ENCODE measurements around the gene BNIP5.
"Not testable (repeated sequence)": the region's sequence is repeated elsewhere in the genome, so short reads cannot be mapped to it uniquely, and the experiment has no call there.

Gene BNIP5

DNA sequence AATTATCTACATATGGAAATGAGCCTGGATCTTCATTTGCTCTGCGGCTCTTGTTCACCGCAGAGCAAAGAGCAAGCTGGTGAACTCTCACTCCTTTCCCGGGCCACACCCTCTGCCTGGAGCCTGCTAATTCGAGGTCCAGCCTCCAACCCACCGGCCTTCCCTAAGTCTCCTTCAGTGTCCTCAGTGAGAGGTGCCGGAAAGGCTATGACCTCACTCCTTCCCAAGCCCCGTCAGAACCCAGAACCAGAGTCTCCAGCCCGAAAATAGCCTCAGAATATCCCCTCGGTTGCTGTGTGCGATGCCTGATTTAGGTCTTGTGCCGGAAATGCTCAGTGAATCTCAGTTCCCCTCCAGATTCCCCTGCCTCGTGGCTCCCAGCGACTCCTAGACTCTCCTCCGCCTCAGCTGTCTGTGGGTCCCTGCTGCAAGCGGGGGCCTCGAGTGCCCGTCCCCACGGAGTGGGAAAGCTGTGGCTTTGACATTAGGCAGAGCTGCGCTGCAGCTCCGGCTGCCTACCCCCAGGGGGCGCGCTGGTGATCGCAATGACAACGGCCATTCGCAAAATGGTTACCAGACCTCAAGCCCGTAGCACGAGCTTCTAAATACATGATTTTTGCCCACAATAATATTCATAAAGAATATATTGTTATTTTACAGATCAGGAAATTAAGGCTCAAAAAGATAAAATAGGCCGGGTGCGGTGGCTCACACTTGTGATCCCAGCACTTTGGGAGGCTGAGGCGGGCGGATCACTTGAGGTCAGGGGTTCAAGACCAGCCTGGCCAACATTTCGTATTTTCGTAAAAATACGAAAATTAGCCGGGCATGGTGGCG is 4.1 kb upstream of the BNIP5 start:
- peaks cover 20% of the 10 kb centered on the region for H3K27me3 Mint-ChIP-seq
- no peak overlapping the region for H3K27ac Mint-ChIP-seq
- no peaks in the 10 kb centered on the region for H3K36me3 Mint-ChIP-seq (ENCODE audit: low read depth)
- H3K4me1 Mint-ChIP-seq (ENCODE audit: low read depth): peaks cover 14% of the 10 kb centered on the region
- H3K4me3 Mint-ChIP-seq: peak overlapping the region; percentile 43
- peak; percentile 84 for DNase-seq
- no peaks in the 10 kb centered on the region for H3K9me3 Mint-ChIP-seq

DNA sequence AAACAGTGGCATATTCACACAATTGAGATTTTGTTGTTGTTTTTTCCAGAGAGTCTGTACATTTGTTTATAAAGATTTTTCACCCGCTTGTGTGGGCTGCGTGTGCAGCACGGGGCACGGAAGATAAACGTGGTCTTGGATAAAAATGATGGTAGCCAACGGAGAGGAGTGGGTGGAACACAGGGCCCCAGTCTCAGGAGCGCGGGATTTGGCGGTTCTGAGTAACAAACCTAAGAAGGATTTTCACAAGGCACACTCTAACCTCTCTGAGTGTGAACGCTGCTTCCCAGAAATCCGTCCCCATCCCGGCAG is 3.6 kb upstream of the BNIP5 start:
- no peak overlapping the region for H3K27ac Mint-ChIP-seq
- H3K4me1 Mint-ChIP-seq (ENCODE audit: low read depth): peaks cover 14% of the 10 kb centered on the region
- H3K9me3 Mint-ChIP-seq: no peaks in the 10 kb centered on the region
- peaks cover 26% of the 10 kb centered on the region for H3K27me3 Mint-ChIP-seq
- DNase-seq: no peak
- H3K4me3 Mint-ChIP-seq: no peak overlapping the region
- no peaks in the 10 kb centered on the region for H3K36me3 Mint-ChIP-seq (ENCODE audit: low read depth)

DNA sequence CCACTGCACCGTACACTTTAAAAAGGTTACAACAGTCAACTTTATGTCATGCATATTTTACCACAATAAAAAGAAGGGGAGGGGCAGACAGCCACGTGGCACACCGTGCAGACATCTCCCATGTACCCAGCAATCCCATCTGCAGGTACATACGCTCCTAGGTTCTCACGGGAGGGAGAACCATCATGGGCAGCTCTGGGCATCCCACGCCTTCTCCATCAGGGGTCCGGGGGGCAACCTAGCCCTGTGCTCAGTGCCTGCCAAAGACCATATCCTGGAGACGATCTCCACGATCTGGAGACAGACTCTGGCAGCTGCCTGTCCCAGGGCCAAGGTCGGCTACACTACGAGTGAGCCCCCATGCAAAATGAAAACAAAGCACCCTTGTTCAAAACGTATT is 2.5 kb upstream of the BNIP5 start:
- no peak overlapping the region for H3K4me3 Mint-ChIP-seq
- H3K9me3 Mint-ChIP-seq: no peaks in the 10 kb centered on the region
- H3K27me3 Mint-ChIP-seq: peaks cover 37% of the 10 kb centered on the region
- no peak overlapping the region for H3K27ac Mint-ChIP-seq
- no peaks in the 10 kb centered on the region for H3K36me3 Mint-ChIP-seq (ENCODE audit: low read depth)
- DNase-seq: no peak
- peaks cover 14% of the 10 kb centered on the region for H3K4me1 Mint-ChIP-seq (ENCODE audit: low read depth)

DNA sequence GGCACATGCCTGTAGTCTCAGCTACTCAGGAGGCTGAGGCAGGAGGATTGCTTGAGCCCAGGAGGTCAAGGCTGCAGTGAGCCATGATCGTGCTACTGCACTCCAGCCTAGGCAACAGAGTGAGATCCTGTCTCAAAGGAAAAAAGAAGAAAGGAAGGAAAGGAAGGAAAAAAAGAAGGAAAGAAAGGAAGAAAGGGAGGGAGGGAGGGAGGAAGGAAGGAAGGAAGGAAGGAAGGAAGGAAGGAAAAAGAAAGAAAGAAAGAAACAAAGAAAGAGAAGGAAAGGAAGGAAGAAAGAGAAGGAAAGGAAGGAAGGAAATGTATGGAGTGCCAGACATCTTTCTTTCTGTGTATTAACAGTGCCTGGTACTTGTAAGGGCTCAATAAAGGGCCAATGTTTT is 1.5 kb upstream of the BNIP5 start:
- not testable (repeated sequence) for H3K36me3 Mint-ChIP-seq (ENCODE audit: low read depth); H3K27ac Mint-ChIP-seq; H3K4me3 Mint-ChIP-seq

DNA sequence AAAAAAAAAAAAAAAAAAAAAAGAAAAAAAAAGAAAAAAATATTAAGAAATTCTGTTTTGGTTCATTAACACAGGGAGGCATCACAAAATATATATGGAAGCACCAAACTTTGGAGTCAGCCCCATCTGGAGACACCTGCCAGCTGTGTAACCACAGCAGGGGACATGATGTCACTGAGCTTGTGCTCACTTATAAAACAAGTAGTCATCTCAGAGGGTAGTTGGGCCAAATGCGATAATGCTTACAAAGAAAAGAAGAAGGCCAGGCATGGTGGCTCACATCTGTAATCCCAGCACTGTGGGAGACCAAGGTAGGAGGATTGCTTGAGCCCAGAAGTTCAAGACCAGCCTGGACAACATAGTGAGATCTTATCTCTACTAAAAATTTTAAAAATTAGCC is 1.1 kb upstream of the BNIP5 start:
- no peak for DNase-seq
- peaks cover 49% of the 10 kb centered on the region for H3K27me3 Mint-ChIP-seq
- H3K4me3 Mint-ChIP-seq: no peak overlapping the region
- no peaks in the 10 kb centered on the region for H3K36me3 Mint-ChIP-seq (ENCODE audit: low read depth)
- peaks cover 14% of the 10 kb centered on the region for H3K4me1 Mint-ChIP-seq (ENCODE audit: low read depth)
- no peak overlapping the region for H3K27ac Mint-ChIP-seq
- no peaks in the 10 kb centered on the region for H3K9me3 Mint-ChIP-seq

More for the DNA sequence above, 1.5 kb upstream of the BNIP5 start:
- peaks cover 45% of the 10 kb centered on the region for H3K27me3 Mint-ChIP-seq
- not testable (repeated sequence) for H3K9me3 Mint-ChIP-seq, DNase-seq
- peaks cover 14% of the 10 kb centered on the region for H3K4me1 Mint-ChIP-seq (ENCODE audit: low read depth)

DNA sequence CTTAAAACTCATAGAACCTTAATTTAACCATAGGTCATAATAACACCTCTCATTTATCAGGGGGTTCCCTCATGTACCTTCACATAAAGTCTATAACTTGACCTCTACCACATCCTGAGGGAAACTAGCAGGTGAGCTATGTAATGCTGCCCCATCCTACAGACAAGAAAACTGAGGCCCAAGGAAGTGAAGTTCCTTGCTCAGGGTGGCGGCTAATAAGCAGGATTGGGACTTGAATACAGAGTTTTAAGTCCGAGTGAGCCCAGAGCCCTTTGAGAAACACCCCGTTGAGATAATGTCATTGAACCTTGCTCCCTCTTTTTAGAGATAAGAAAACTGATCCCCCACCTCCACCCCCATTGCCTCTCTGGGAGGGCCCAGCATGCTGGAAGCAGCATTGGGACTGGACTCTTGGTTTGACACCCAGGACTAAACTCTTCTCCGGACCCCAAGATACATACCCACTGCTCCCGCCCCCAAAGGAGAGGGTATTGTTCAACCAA is 429 bp downstream of the BNIP5 start:
- Mint-ChIP-seq H3K27me3 (peaks cover 51% of the 10 kb centered on the region), H3K27ac (peak overlapping the region; percentile 15), H3K4me1 (ENCODE audit: low read depth) (peaks cover 14% of the 10 kb centered on the region), H3K4me3 (no peak overlapping the region), H3K9me3 (no peaks in the 10 kb centered on the region), H3K36me3 (ENCODE audit: low read depth) (no peaks in the 10 kb centered on the region)
- no peak for DNase-seq

DNA sequence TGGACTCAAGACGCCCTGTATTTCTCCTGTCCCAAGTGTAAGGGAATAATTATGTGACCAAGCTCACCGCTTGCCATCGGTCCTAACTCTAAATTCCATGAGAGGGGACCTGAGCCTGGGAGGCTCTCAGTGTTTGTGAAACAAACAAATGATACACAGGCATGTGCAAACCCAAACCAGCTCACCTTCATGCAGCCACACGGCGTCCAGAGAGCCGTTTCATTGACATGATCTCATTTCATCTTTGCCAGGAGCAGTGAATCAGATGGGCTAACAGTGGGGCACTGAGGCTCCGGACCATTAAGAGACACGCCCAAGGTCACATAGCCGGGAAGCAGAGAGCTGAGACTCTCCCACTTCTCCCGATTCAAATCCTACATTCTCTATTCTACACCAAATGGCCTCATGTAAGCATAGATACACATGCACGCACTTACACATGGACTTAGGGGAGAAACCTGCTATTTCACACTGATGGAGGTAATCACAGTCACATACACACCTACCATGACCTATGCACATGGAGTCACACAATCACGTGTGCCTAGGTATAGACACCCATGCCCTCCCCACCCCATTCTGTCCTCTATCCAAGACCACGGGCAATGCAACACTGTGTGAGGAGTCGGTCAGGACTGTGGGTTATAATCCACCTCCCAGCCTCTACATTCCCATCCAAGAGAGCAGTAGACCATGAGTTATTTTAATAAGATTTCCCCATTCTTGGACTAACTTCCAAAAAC is 1.1 kb downstream of the BNIP5 start:
- Mint-ChIP-seq H3K36me3 (ENCODE audit: low read depth) (no peaks in the 10 kb centered on the region), H3K4me1 (ENCODE audit: low read depth) (peaks cover 11% of the 10 kb centered on the region), H3K9me3 (no peaks in the 10 kb centered on the region), H3K27ac (no peak overlapping the region), H3K4me3 (no peak overlapping the region), H3K27me3 (peaks cover 47% of the 10 kb centered on the region)
- DNase-seq: no peak

DNA sequence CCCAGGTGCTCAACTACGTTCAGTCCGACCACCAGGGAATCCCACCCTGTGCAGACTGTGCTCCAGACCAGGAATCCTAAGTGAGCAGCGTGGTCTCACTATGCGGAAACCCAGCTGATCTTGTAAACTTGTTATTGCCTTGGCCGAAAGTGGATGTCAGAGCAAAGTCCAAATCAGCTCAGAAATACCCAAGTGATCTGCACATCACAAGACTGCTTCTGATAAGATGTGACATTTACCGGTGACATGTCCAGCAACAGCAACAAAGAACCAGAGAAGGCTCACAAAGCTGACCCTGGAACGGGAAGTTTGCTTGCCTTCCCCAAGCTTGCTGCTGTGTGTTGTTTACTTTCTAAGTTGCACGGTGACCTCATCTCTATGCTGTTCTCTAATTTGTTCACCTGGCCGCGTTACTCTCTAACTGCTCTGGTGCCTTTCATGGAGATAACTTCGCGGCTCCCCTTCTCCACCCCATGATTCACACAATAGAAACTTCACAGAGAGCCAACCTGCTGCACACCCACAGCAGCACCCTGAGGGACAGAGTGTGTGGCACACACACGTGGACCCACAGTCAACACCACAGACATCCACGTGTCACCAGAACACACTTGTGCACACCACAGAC is 1.7 kb downstream of the BNIP5 start:
- H3K36me3 Mint-ChIP-seq (ENCODE audit: low read depth): no peaks in the 10 kb centered on the region
- H3K4me3 Mint-ChIP-seq: no peak overlapping the region
- peaks cover 40% of the 10 kb centered on the region for H3K27me3 Mint-ChIP-seq
- peaks cover 10% of the 10 kb centered on the region for H3K4me1 Mint-ChIP-seq (ENCODE audit: low read depth)
- H3K27ac Mint-ChIP-seq: no peak overlapping the region
- H3K9me3 Mint-ChIP-seq: no peaks in the 10 kb centered on the region
- DNase-seq: no peak

DNA sequence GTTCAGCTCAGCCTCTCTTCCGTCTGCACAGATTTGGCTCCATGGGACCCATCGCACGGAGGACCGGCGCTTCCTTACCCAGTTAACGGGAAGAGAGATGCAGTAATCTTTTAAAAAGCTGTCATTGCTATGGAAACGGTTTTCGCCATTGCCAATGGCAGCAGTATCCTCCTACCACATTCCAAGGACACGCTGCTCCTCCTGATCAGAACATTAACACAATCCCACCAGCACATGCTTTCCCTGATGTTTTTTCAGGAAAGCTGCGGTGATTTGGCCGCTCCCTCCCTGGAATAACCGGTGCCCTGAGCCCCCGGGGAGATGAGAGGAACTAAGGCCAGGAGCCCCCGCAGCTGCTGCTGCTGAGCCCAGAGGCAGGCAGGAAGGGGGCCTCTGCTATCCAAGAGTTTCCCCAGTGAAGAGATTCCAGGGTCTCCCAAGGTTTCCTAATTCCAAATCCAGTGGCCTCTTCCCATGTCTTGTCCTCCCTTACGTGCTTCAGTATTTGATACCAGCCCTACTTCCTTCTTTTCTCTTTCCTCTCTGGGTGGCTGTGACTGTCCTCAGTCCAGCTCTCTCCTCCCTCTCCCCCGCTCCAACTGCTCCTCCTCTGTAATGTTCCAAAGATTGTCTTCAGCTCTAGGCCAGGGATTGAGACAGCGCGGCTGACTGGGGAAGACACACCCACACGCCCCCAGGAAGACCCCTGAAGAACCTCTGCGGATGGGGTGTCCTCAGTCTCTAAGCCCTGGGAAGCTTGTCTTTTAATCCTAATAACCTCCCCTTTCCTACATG is 2.6 kb downstream of the BNIP5 start:
- H3K4me3 Mint-ChIP-seq: no peak overlapping the region
- peaks cover 32% of the 10 kb centered on the region for H3K27me3 Mint-ChIP-seq
- no peak overlapping the region for H3K27ac Mint-ChIP-seq
- DNase-seq: no peak
- H3K4me1 Mint-ChIP-seq (ENCODE audit: low read depth): peaks cover 10% of the 10 kb centered on the region
- no peaks in the 10 kb centered on the region for H3K9me3 Mint-ChIP-seq
- no peaks in the 10 kb centered on the region for H3K36me3 Mint-ChIP-seq (ENCODE audit: low read depth)

DNA sequence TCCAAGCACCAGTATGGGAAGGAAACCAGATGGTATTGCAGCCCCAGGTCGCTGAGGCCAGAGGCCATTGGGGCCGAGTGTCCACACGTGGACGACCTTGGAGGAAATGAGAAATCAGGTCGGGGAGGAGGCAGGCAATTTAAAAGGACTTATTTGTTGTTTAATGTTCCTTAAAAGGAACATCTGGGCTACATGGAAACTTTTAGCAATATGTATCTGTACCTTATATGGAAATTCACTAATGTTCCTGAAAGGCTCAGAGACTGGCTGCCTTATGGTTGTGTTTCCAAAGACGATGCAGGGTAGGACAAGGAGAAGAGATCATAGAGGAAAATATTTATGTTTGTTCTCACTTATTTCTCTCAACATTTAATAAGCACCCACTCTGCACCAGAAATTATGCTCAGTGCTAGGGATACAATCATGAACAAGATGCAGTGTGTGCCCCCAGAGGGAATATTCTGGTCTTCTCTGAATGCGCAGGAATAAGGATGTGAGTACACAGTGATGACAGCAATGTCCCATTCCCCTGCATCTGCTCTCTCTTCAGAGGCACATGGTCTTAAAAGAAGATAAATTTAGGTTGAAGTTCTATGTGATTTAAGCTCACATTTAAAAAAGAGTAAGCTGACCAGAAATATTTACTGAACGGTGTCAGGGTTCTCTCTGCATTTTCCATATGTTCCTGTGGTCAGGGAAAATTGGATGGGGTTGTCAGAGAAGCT is 3.4 kb downstream of the BNIP5 start:
- Mint-ChIP-seq H3K4me3 (no peak overlapping the region), H3K27ac (no peak overlapping the region), H3K9me3 (no peaks in the 10 kb centered on the region), H3K27me3 (peaks cover 32% of the 10 kb centered on the region), H3K4me1 (ENCODE audit: low read depth) (peaks cover 7% of the 10 kb centered on the region), H3K36me3 (ENCODE audit: low read depth) (no peaks in the 10 kb centered on the region)
- no peak for DNase-seq

DNA sequence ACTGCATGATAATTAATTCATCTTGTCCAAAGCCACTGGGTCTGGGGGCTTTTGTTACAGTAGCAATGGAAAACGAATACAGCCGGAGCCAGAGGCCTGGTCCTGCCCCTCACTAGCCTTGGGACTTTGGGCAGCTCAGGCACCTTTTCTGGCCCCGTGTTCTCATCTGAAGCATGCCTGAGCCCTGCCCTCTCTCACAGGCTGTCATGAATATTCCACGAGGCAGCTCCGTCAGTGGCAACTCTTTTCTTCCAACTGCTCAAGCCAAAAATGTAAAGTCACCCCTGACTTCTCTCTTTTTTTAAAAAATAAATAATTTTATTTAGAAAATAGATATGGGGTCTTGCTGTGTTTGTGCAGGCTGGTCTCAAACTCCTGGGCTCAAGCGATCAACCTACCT is 5.3 kb downstream of the BNIP5 start:
- no peaks in the 10 kb centered on the region for H3K36me3 Mint-ChIP-seq (ENCODE audit: low read depth)
- no peak overlapping the region for H3K4me3 Mint-ChIP-seq
- no peak for DNase-seq
- no peaks in the 10 kb centered on the region for H3K4me1 Mint-ChIP-seq (ENCODE audit: low read depth)
- no peak overlapping the region for H3K27ac Mint-ChIP-seq
- H3K9me3 Mint-ChIP-seq: no peaks in the 10 kb centered on the region
- H3K27me3 Mint-ChIP-seq: peaks cover 32% of the 10 kb centered on the region

DNA sequence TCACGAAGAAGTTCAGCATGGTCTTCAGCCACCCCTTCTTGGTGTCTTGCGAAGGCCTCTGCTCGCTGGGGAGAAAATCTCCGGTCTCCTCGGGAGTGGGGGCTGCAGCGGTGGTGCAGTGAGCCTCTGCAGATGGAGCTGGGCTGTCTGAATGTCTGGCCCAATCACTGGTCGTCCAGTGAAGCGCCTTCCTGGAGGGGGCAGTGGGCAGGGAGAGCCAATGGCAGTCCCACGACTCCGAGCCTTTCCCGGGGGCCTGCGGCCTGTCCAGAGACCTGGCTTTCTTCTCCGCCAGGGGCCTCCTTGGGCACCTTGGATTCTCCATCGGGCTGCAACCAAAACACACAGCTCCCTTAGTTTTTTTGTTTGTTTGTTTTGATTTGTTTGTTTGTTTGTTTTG is 6.3 kb downstream of the BNIP5 start:
- no peak overlapping the region for H3K4me3 Mint-ChIP-seq
- no peak for DNase-seq
- no peaks in the 10 kb centered on the region for H3K4me1 Mint-ChIP-seq (ENCODE audit: low read depth)

DNA sequence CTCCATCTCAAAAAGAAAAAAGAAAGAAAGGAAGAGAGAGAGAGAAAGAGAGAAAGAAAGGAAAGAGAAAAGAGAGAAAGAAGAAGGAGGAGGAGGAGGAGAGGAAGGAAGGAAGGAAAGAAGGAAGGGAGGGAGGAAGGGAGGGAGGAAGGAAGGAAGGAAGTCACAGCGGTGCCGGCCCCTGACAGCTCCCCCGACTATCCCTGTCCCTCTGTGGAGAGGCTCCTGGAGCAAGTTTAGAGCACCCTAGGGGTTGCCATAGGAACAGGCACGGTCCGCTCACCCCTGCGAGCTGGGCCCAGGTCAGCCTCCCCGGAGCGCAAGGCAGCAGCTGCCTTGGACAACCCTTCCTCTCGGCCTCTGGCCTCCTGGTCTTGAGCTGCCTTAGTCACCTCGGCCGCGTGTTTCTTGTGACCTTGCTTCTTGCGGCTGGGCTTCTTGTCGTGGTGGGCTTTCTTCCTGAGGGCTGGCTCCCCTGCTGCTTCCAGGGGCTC is 6.8 kb downstream of the BNIP5 start:
- Mint-ChIP-seq H3K9me3 (no peaks in the 10 kb centered on the region), H3K27me3 (peaks cover 21% of the 10 kb centered on the region), H3K36me3 (ENCODE audit: low read depth) (no peaks in the 10 kb centered on the region), H3K27ac (no peak overlapping the region), H3K4me3 (no peak overlapping the region), H3K4me1 (ENCODE audit: low read depth) (no peaks in the 10 kb centered on the region)
- no peak for DNase-seq

More for the DNA sequence above, 6.3 kb downstream of the BNIP5 start:
- Mint-ChIP-seq H3K36me3 (ENCODE audit: low read depth) (no peaks in the 10 kb centered on the region), H3K27me3 (peaks cover 26% of the 10 kb centered on the region), H3K27ac (no peak overlapping the region), H3K9me3 (no peaks in the 10 kb centered on the region)

DNA sequence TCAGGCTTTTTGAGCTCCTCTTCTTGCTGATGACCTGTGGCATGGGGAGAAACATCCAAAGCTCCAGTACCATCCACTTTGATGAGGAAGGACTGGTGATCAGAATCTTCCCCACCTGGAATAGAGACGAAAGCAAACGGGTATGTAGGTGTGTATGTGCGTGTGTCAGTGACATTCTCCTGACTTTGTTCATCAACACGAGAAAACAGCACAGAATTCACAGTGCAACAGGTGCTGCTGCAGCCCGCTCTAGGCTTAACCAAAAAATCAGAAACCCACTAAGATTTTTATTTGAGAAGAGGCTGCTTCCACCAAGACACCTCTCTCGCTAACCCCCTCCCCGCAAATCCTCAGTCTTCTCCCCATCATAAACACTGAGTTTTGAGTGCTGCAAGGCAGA is 8.1 kb downstream of the BNIP5 start:
- H3K27ac Mint-ChIP-seq: no peak overlapping the region
- no peaks in the 10 kb centered on the region for H3K36me3 Mint-ChIP-seq (ENCODE audit: low read depth)
- peaks cover 9% of the 10 kb centered on the region for H3K27me3 Mint-ChIP-seq
- H3K4me1 Mint-ChIP-seq (ENCODE audit: low read depth): no peaks in the 10 kb centered on the region
- DNase-seq: no peak
- no peaks in the 10 kb centered on the region for H3K9me3 Mint-ChIP-seq
- H3K4me3 Mint-ChIP-seq: no peak overlapping the region
